B cell (primary cell): ENCODE data around the gene PMM1.

Experiments
- CTCF ChIP-seq: fragments of 200-600 bp; IDR thresholded peaks from one replicate; pipeline ENCODE4 v1.8.0; 2022; ENCODE audit warnings: antibody characterized with exemption, mild to moderate bottlenecking
- EZH2 ChIP-seq: IDR thresholded peaks from 2 replicates; pipeline ENCODE4 v1.6.1; 2012; ENCODE audit warnings: borderline replicate concordance, low read depth, mild to moderate bottlenecking, moderate library complexity, low read length; ENCODE audit not compliant: insufficient read depth, poor library complexity, severe bottlenecking

GRCh38 chr22:41598891-41599635 lies 9.4 kb upstream of the PMM1 start:
- TF ChIP-seq CTCF (no peak), EZH2 (no peak)
